ENCODE data around the gene ZNF771. TPM values are rescaled to one million over a fixed set of nuclear protein-coding genes. Genes with fewer than 3 reads are reported as not detected.

Gene ZNF771
- polyA plus RNA-seq, 1 donor (not counting 4 experiments of a cell fraction or from before 2014, with no cell fraction given): 4.0 TPM

- Histone ChIP-seq H3K4me3 (ENCODE audit: control insufficient read depth in 2 of 3, extremely low read depth in 1 of 3, insufficient read depth in 2 of 3, low read depth in 1 of 3, low read length in 3 of 3) (no peak overlapping the region), H3K36me3 (ENCODE audit: control insufficient read depth in 2 of 2, extremely low read depth in 1 of 2, insufficient read depth in 2 of 2, low read length in 2 of 2) (no peaks in the 10 kb centered on the region), H3K9me1 (ENCODE audit: control insufficient read depth, extremely low read depth, insufficient read depth, low read length) (no peaks in the 10 kb centered on the region), H3K4me2 (ENCODE audit: control insufficient read depth, extremely low read depth, insufficient read depth, low read depth, low read length) (no peak overlapping the region), H3K9me3 (ENCODE audit: control insufficient read depth, low read depth, low read length) (no peaks in the 10 kb centered on the region), H3K9ac (ENCODE audit: control insufficient read depth, extremely low read depth, insufficient read depth, low read length) (no peak overlapping the region), H3K4me1 (ENCODE audit: control insufficient read depth, extremely low read depth, insufficient read depth, low read length) (no peaks in the 10 kb centered on the region), H2AFZ (ENCODE audit: control insufficient read depth, low read length) (no peak overlapping the region), H3K79me2 (ENCODE audit: control insufficient read depth, insufficient read depth, low read length) (no peaks in the 10 kb centered on the region), H3K27ac (ENCODE audit: control insufficient read depth, insufficient read depth, low read length) (no peak overlapping the region), H4K20me1 (ENCODE audit: control insufficient read depth, extremely low read depth, insufficient read depth, low read length) (no peaks in the 10 kb centered on the region), H3K27me3 (ENCODE audit: control insufficient read depth, extremely low read depth, insufficient read depth, low read length) (no peaks in the 10 kb centered on the region)
- TF ChIP-seq CTCF (optimal IDR thresholded peaks at IDR 0.05 in 1 of 3, IDR thresholded peaks at IDR 0.05 in 1 of 3, conservative IDR thresholded peaks at IDR 0.05 in 1 of 3; ENCODE audit: extremely low read depth in 1 of 3, insufficient read depth in 2 of 3, low read length in 3 of 3) (no peak), EZH2 (IDR thresholded peaks at IDR 0.05; ENCODE audit: low read length) (no peak)
- DNase-seq (ENCODE audit: low read depth, low spot score): no peak
- dilution Hi-C loops (cut with MboI; ENCODE audit: extremely low pct_ligation_motif_present, low sequenced_read_pairs): no loop called here
- FAIRE-seq: no peak
Measured at GRCh38 chr16:30456302-30456701, 48.9 kb downstream of the ZNF771 start.

GRCh38 chr16:30457256-30457655 lies 49.9 kb downstream of the ZNF771 start:
- no peaks in the 10 kb centered on the region for H3K79me2 ChIP-seq (ENCODE audit: control insufficient read depth, insufficient read depth, low read length)
- no peak for TF ChIP-seq EZH2 (IDR thresholded peaks at IDR 0.05; ENCODE audit: low read length)
- no peak for TF ChIP-seq CTCF (optimal IDR thresholded peaks at IDR 0.05 in 1 of 3, IDR thresholded peaks at IDR 0.05 in 1 of 3, conservative IDR thresholded peaks at IDR 0.05 in 1 of 3; ENCODE audit: extremely low read depth in 1 of 3, insufficient read depth in 2 of 3, low read length in 3 of 3)
- H4K20me1 ChIP-seq (ENCODE audit: control insufficient read depth, extremely low read depth, insufficient read depth, low read length): no peaks in the 10 kb centered on the region
- DNase-seq (ENCODE audit: low read depth, low spot score): no peak
- dilution Hi-C loops (cut with MboI; ENCODE audit: extremely low pct_ligation_motif_present, low sequenced_read_pairs): no loop called here
- H3K9me1 ChIP-seq (ENCODE audit: control insufficient read depth, extremely low read depth, insufficient read depth, low read length): no peaks in the 10 kb centered on the region
- H3K9me3 ChIP-seq (ENCODE audit: control insufficient read depth, low read depth, low read length): no peaks in the 10 kb centered on the region
- no peak for FAIRE-seq
- H3K9ac ChIP-seq (ENCODE audit: control insufficient read depth, extremely low read depth, insufficient read depth, low read length): no peak overlapping the region
- no peaks in the 10 kb centered on the region for H3K4me1 ChIP-seq (ENCODE audit: control insufficient read depth, extremely low read depth, insufficient read depth, low read length)
- H2AFZ ChIP-seq (ENCODE audit: control insufficient read depth, low read length): no peak overlapping the region
- H3K27me3 ChIP-seq (ENCODE audit: control insufficient read depth, extremely low read depth, insufficient read depth, low read length): no peaks in the 10 kb centered on the region
- no peak overlapping the region for H3K4me3 ChIP-seq (ENCODE audit: control insufficient read depth in 2 of 3, extremely low read depth in 1 of 3, insufficient read depth in 2 of 3, low read depth in 1 of 3, low read length in 3 of 3)
- no peaks in the 10 kb centered on the region for H3K36me3 ChIP-seq (ENCODE audit: control insufficient read depth in 2 of 2, extremely low read depth in 1 of 2, insufficient read depth in 2 of 2, low read length in 2 of 2)
- H3K4me2 ChIP-seq (ENCODE audit: control insufficient read depth, extremely low read depth, insufficient read depth, low read depth, low read length): no peak overlapping the region
- H3K27ac ChIP-seq (ENCODE audit: control insufficient read depth, insufficient read depth, low read length): no peak overlapping the region
